ENCODE data around the gene FNDC10. TPM values are rescaled to one million over a fixed set of nuclear protein-coding genes. Genes with fewer than 3 reads are reported as not detected.

Gene FNDC10
- polyA plus RNA-seq, 1 experiment, result 1.4 TPM

GRCh38 chr1:1617925-1618324 lies 18.0 kb upstream of the FNDC10 start:
- CTCF ChIA-PET, result no interaction called here
- Histone ChIP-seq H3K27ac (ENCODE audit: low read depth, low read length) (no peak overlapping the region), H3K27me3 (ENCODE audit: control insufficient read depth, insufficient read depth, low read length) (no peaks in the 10 kb centered on the region), H3K9me3 (ENCODE audit: control insufficient read depth, insufficient read depth, low read length) (no peaks in the 10 kb centered on the region; the same call in 1 of the 2 replicates), H3K4me3 (ENCODE audit: low read depth, low read length) (no peak overlapping the region)
- no peak for TF ChIP-seq CTCF (IDR thresholded peaks at IDR 0.05; ENCODE audit: low read depth, low read length)
- POLR2A ChIA-PET, result no interaction called here
- DNase-seq (ENCODE audit: low read depth, low spot score), result no peak

- ChIA-PET POLR2A (interaction anchor here (0.6 kb wide), 1 partner anchor 292 kb away, joined by 3 read pairs; no protein-coding TSS in a partner anchor), CTCF (no interaction called here)
- H3K27me3 ChIP-seq (ENCODE audit: control insufficient read depth, insufficient read depth, low read length), result no peaks in the 10 kb centered on the region
- peak overlapping the region; percentile 93; the same call in 1 of the 2 replicates for H3K4me3 ChIP-seq (ENCODE audit: low read depth, low read length)
- no peak for TF ChIP-seq CTCF (IDR thresholded peaks at IDR 0.05; ENCODE audit: low read depth, low read length)
- DNase-seq (ENCODE audit: low read depth, low spot score), result no peak
- H3K9me3 ChIP-seq (ENCODE audit: control insufficient read depth, insufficient read depth, low read length), result no peaks in the 10 kb centered on the region; the same call in 1 of the 2 replicates
- H3K27ac ChIP-seq (ENCODE audit: low read depth, low read length), result no peak overlapping the region
Observed at GRCh38 chr1:1617516-1617915, 17.6 kb upstream of the FNDC10 start.

- POLR2A ChIA-PET, result interaction anchor here (0.6 kb wide), 1 partner anchor 292 kb away, joined by 3 read pairs; no protein-coding TSS in a partner anchor
- peak overlapping the region; percentile 93 for H3K4me3 ChIP-seq (ENCODE audit: low read depth, low read length)
- H3K27ac ChIP-seq (ENCODE audit: low read depth, low read length), result peak overlapping the region; percentile 39
- no peaks in the 10 kb centered on the region; the same call in 1 of the 2 replicates for H3K9me3 ChIP-seq (ENCODE audit: control insufficient read depth, insufficient read depth, low read length)
- no peak for TF ChIP-seq CTCF (IDR thresholded peaks at IDR 0.05; ENCODE audit: low read depth, low read length)
- DNase-seq (ENCODE audit: low read depth, low spot score), result no peak
- CTCF ChIA-PET, result no interaction called here
- no peaks in the 10 kb centered on the region for H3K27me3 ChIP-seq (ENCODE audit: control insufficient read depth, insufficient read depth, low read length)
Observed at GRCh38 chr1:1616838-1617237, 16.9 kb upstream of the FNDC10 start.

GRCh38 chr1:1616045-1616790 lies 16.3 kb upstream of the FNDC10 start:
- ChIA-PET CTCF (no interaction called here), POLR2A (interaction anchor here (0.9 to 3.0 kb wide), 4 partner anchors 10 to 80 kb away, joined by 3 to 12 read pairs (median 4); partner anchors contain the start of gene MMP23B)
- no peak for TF ChIP-seq CTCF (IDR thresholded peaks at IDR 0.05; ENCODE audit: low read depth, low read length)
- Histone ChIP-seq H3K4me3 (ENCODE audit: low read depth, low read length) (peak overlapping the region; percentile 93), H3K27me3 (ENCODE audit: control insufficient read depth, insufficient read depth, low read length) (no peaks in the 10 kb centered on the region), H3K9me3 (ENCODE audit: control insufficient read depth, insufficient read depth, low read length) (no peaks in the 10 kb centered on the region; the same call in 1 of the 2 replicates), H3K27ac (ENCODE audit: low read depth, low read length) (peak overlapping the region; percentile 39)
- DNase-seq (ENCODE audit: low read depth, low spot score), result no peak
